BE2C (cell line): ENCODE results near the gene LRP10.
A peak's percentile ranks its signal among the peaks of the same experiment; 100 is the strongest.

Experiments
- DNase-seq: peaks from one replicate; pipeline ENCODE4 v3.0.0-alpha.2; 2020
- H3K27me3 ChIP-seq: fragments of 250-450 bp; sonication (Bioruptor Pico); 2 replicates; pipeline ENCODE4 v1.5.1; 2020; ENCODE audit warnings: mild to moderate bottlenecking
- H3K36me3 ChIP-seq: fragments of 250-450 bp; sonication (Bioruptor Pico); 2 replicates; pipeline ENCODE4 v1.5.1; 2020; ENCODE audit warnings: mild to moderate bottlenecking
- H3K4me1 ChIP-seq: fragments of 250-450 bp; sonication (Bioruptor Pico); 2 replicates; pipeline ENCODE4 v1.5.1; 2020
- H3K4me3 ChIP-seq: 2 replicates; pipeline ENCODE4 v1.5.1; 2011; ENCODE audit warnings: low read depth, low read length
- H3K9me3 ChIP-seq: fragments of 250-450 bp; sonication (Bioruptor Pico); 2 replicates; pipeline ENCODE4 v1.5.1; 2020
- TF ChIP-seq, protein P1 (sequence below): IDR thresholded peaks from 2 replicates; pipeline ENCODE4 v1.5.1; 2012; ENCODE audit warnings: mild to moderate bottlenecking, low read depth, low read length

LRP10 gene

DNA sequence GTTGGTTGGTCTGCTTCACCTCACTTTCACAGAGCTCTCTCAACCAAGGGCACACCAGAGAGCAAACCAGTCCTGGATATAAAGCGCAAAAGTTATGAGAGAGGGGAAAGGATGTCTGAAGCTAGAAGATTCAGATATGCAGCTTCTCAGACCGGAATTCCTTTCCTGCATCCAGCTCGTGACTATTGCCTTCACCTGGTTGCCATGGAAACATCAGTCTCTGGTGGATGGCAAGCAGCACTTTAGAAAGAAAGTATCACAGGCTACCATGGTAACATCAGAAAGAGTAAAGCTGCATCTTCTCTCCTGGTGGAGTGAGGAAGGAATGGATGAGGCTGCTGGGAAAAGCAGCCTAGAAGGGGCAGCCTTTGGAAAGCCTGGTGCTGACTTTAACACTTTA, 25.2 kb downstream of the LRP10 start:
- Histone ChIP-seq H3K4me3 (no peak overlapping the region), H3K27me3 (no peaks in the 10 kb centered on the region), H3K9me3 (no peaks in the 10 kb centered on the region), H3K36me3 (peaks cover 15% of the 10 kb centered on the region), H3K4me1 (no peaks in the 10 kb centered on the region)
- TF ChIP-seq, protein P1, sequence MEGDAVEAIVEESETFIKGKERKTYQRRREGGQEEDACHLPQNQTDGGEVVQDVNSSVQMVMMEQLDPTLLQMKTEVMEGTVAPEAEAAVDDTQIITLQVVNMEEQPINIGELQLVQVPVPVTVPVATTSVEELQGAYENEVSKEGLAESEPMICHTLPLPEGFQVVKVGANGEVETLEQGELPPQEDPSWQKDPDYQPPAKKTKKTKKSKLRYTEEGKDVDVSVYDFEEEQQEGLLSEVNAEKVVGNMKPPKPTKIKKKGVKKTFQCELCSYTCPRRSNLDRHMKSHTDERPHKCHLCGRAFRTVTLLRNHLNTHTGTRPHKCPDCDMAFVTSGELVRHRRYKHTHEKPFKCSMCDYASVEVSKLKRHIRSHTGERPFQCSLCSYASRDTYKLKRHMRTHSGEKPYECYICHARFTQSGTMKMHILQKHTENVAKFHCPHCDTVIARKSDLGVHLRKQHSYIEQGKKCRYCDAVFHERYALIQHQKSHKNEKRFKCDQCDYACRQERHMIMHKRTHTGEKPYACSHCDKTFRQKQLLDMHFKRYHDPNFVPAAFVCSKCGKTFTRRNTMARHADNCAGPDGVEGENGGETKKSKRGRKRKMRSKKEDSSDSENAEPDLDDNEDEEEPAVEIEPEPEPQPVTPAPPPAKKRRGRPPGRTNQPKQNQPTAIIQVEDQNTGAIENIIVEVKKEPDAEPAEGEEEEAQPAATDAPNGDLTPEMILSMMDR: no peak
- no peak for DNase-seq

GRCh38 chr14:22897357-22897756, 25.8 kb downstream of the LRP10 start:
- TF ChIP-seq, protein P1: no peak
- Histone ChIP-seq H3K27me3 (no peaks in the 10 kb centered on the region), H3K4me3 (no peak overlapping the region), H3K9me3 (no peaks in the 10 kb centered on the region), H3K36me3 (peaks cover 21% of the 10 kb centered on the region), H3K4me1 (no peaks in the 10 kb centered on the region)
- no peak for DNase-seq

DNA sequence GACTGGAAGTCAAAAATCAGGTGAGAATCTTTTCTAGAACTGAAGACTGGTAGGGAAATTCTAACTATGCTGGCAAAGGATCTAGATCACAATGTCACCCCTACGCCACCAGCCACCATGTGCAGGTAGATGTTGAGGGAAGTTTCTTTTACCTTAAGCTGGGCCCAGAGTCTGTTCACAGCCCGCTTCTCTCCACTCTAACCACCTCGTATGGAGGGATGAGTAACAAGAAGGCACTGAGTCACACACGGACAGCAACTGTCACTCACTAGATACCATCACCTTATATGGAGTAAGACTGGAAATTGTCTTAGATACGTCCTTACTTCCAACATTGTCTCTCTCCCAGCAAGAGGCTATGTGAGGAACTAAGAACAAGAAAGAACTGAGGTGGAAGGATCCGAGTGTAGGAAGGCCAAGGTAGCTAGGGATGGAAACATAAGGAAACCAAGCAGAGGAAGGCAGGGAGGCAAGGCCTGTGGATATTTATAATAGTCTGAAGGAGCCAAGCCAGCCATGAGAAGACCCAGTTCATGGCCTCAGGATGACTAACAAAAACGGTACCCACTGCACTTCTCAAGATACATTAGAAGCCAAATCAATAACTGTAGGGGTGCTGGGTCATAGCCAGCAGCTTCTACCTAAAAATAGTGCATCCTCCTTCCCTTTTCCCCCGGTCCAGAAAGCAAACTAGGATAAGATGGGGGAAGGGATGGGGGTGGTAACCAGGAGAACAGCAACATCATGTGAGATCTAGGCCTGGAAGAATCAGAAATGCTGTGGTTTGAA, 27.0 kb downstream of the LRP10 start:
- Histone ChIP-seq H3K4me1 (no peaks in the 10 kb centered on the region), H3K36me3 (peaks cover 30% of the 10 kb centered on the region), H3K4me3 (no peak overlapping the region), H3K27me3 (no peaks in the 10 kb centered on the region), H3K9me3 (no peaks in the 10 kb centered on the region)
- TF ChIP-seq, protein P1: no peak
- no peak for DNase-seq

- Histone ChIP-seq H3K9me3 (no peaks in the 10 kb centered on the region; the same call in 1 of the 2 replicates), H3K36me3 (peaks cover 47% of the 10 kb centered on the region), H3K4me1 (no peaks in the 10 kb centered on the region), H3K27me3 (no peaks in the 10 kb centered on the region), H3K4me3 (no peak overlapping the region)
- DNase-seq: peak; percentile 44
- TF ChIP-seq, protein P1: peak; percentile 71
Measured at GRCh38 chr14:22900081-22900799, 28.7 kb downstream of the LRP10 start.

DNA sequence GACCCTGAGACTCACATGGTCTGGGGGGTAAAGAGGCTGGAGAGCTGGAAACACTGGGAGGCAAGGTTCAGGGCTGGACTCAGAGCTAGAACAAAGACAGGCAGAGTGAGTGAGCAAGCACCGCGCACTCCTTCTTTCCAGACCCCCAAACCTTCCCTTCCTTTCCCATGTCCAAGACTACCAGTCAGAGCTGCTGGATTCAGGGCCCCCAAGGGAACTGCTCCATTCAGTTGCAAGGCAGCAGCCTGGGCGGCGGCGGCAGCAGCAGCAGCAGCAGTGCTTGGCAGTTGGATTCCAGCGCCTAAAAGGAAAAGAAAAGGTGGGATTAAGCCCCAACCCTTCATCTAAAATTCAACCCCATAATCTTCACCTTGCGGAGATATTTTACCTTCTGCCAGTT, 30.3 kb downstream of the LRP10 start:
- Histone ChIP-seq H3K4me3 (no peak overlapping the region), H3K27me3 (no peaks in the 10 kb centered on the region), H3K4me1 (no peaks in the 10 kb centered on the region), H3K36me3 (peaks cover 63% of the 10 kb centered on the region), H3K9me3 (no peaks in the 10 kb centered on the region; the same call in 1 of the 2 replicates)
- TF ChIP-seq, protein P1: no peak
- DNase-seq: no peak

GRCh38 chr14:22903742-22904087, 32.2 kb downstream of the LRP10 start:
- H3K27me3 ChIP-seq: no peaks in the 10 kb centered on the region
- H3K9me3 ChIP-seq: no peaks in the 10 kb centered on the region; the same call in 1 of the 2 replicates
- H3K36me3 ChIP-seq: peaks cover 82% of the 10 kb centered on the region
- TF ChIP-seq, protein P1: no peak
- DNase-seq: no peak
- no peaks in the 10 kb centered on the region for H3K4me1 ChIP-seq
- H3K4me3 ChIP-seq: no peak overlapping the region
